ENCODE measurements around the gene EFCAB6.

GRCh38 chr22:43841742-43842141 lies 29.6 kb upstream of the EFCAB6 start:
- TF ChIP-seq CTCF (IDR thresholded peaks at IDR 0.05) (no peak), POLR2A (IDR thresholded peaks at IDR 0.05) (no peak)

Data from right lobe of liver (tissue), 4 donors.